Measurements from ENCODE around the gene LEKR1. TPM values are rescaled to one million over a fixed set of nuclear protein-coding genes. Genes with fewer than 3 reads are reported as not detected.
"Not testable (repeated sequence)": the region's sequence is repeated elsewhere in the genome, so short reads cannot be mapped to it uniquely, and the experiment has no call there.

LEKR1 gene
- total and polyA plus RNA-seq, 2 of the 13 experiments (the other 11 are each of a cell fraction or from before 2014, with no cell fraction given), result 0.49 to 1.5 TPM

GRCh38 chr3:156892701-156893100 is 66.5 kb downstream of the LEKR1 start (continued):
- TF ChIP-seq ZNF883 (CRISPR knock-in tag; IDR thresholded peaks at IDR 0.05; ENCODE audit: not compliant biosample characterization) (no peak), MXD4 (CRISPR knock-in tag; IDR thresholded peaks at IDR 0.05) (no peak), ZBTB38 (CRISPR knock-in tag; IDR thresholded peaks at IDR 0.05) (no peak), DMAP1 (CRISPR knock-in tag; IDR thresholded peaks at IDR 0.05) (no peak), GATAD2A (CRISPR knock-in tag; IDR thresholded peaks at IDR 0.05) (no peak)

GRCh38 chr3:156895374-156895773 is 69.2 kb downstream of the LEKR1 start:
- H3K79me2 ChIP-seq (ENCODE audit: insufficient read depth, low read length); ATAC-seq; H3K36me3 ChIP-seq (replicated peaks in 1 of 2; ENCODE audit: control insufficient read depth in 1 of 2, insufficient read depth in 2 of 2, low read length in 2 of 2); CTCF ChIA-PET (ENCODE audit: low intra/inter-chr PET ratio, low total read pairs); POLR2A ChIA-PET; H4K20me1 ChIP-seq (ENCODE audit: insufficient read depth, low read length); BruUV-seq (replicated peaks); H3K27ac ChIP-seq (ENCODE audit: extremely low read length, insufficient read depth, low read length); H3K4me3 ChIP-seq (replicated peaks in 1 of 3; ENCODE audit: insufficient read depth in 1 of 3, low read depth in 2 of 3, low read length in 3 of 3); H3K9me3 ChIP-seq (ENCODE audit: low read length); H2AFZ ChIP-seq (ENCODE audit: low read length); in situ Hi-C loops (cut with HindIII; ENCODE audit: extremely low pct_ligation_motif_present, low pct_unique_long_range_greater_than_20kb); FAIRE-seq; H3K9ac ChIP-seq (ENCODE audit: insufficient read depth, low read depth, low read length); H3K27me3 ChIP-seq (ENCODE audit: control insufficient read depth in 1 of 2, insufficient read depth in 2 of 2, low read length in 2 of 2); H3K4me2 ChIP-seq (ENCODE audit: low read depth, low read length); DNase-seq (ENCODE audit: low spot score): not testable (repeated sequence)
- TF ChIP-seq STAG1 (CRISPR knock-in tag; IDR thresholded peaks at IDR 0.05), result peak; percentile 13; the same call in 1 of the 2 replicates
- intact Hi-C loops (cut with micrococcal nuclease; ENCODE audit: unreplicated experiment), result loop anchor here (10.0 kb wide), 1 partner anchor 239 kb away; no protein-coding TSS in a partner anchor
- peaks cover 12% of the 10 kb centered on the region for H3K4me1 ChIP-seq (ENCODE audit: insufficient read depth, low read length)
- WGBS (ENCODE audit: low lambda C conversion rate), result 0% methylated on average over 1 of the region's 1 CpG

- BruUV-seq (replicated peaks); H3K27me3 ChIP-seq (ENCODE audit: control insufficient read depth in 1 of 2, insufficient read depth in 2 of 2, low read length in 2 of 2); H3K4me2 ChIP-seq (ENCODE audit: low read depth, low read length); H3K27ac ChIP-seq (ENCODE audit: extremely low read length, insufficient read depth, low read length); H2AFZ ChIP-seq (ENCODE audit: low read length); POLR2A ChIA-PET; H4K20me1 ChIP-seq (ENCODE audit: insufficient read depth, low read length); H3K9me3 ChIP-seq (ENCODE audit: low read length); in situ Hi-C loops (cut with HindIII; ENCODE audit: extremely low pct_ligation_motif_present, low pct_unique_long_range_greater_than_20kb); DNase-seq (ENCODE audit: low spot score); H3K4me3 ChIP-seq (replicated peaks in 1 of 3; ENCODE audit: insufficient read depth in 1 of 3, low read depth in 2 of 3, low read length in 3 of 3); H3K4me1 ChIP-seq (ENCODE audit: insufficient read depth, low read length); H3K9ac ChIP-seq (ENCODE audit: insufficient read depth, low read depth, low read length); FAIRE-seq; H3K36me3 ChIP-seq (replicated peaks in 1 of 2; ENCODE audit: control insufficient read depth in 1 of 2, insufficient read depth in 2 of 2, low read length in 2 of 2); CTCF ChIA-PET (ENCODE audit: low intra/inter-chr PET ratio, low total read pairs); H3K79me2 ChIP-seq (ENCODE audit: insufficient read depth, low read length); ATAC-seq: not testable (repeated sequence)
- intact Hi-C loops (cut with micrococcal nuclease; ENCODE audit: unreplicated experiment), result loop anchor here (10.0 kb wide), 1 partner anchor 237 kb away; no protein-coding TSS in a partner anchor
- WGBS (ENCODE audit: low lambda C conversion rate), result 7% methylated on average over 1 of the region's 1 CpG
Observed at GRCh38 chr3:156897851-156898250, 71.7 kb downstream of the LEKR1 start.
